Thyroid gland (tissue), 4 donors: Measurements from ENCODE around the gene SRRM3. TPM values are rescaled to one million over a fixed set of nuclear protein-coding genes. Genes with fewer than 3 reads are reported as not detected.

Source experiments
- DNase-seq, 2 donors: peaks; one replicate each; pipeline ENCODE4 v3.0.0-alpha.2; 2019
- H3K27ac ChIP-seq, 3 donors: fragments of 200-600 bp; sonication (generic); 1 replicate in 2 of 3; 2 replicates in 1 of 3; pipeline ENCODE4 v1.5.1; 2016 to 2019; ENCODE audit warnings: mild to moderate bottlenecking in 1 of 3, moderate library complexity in 1 of 3
- H3K27me3 ChIP-seq: fragments of 200-600 bp; sonication (generic); one replicate; pipeline ENCODE4 v1.5.1; 2019
- H3K36me3 ChIP-seq, 2 donors: fragments of 200-600 bp; sonication (generic); one replicate each; pipeline ENCODE4 v1.5.1; 2016 to 2019
- H3K4me1 ChIP-seq, 2 donors: fragments of 200-600 bp; sonication (generic); one replicate each; pipeline ENCODE4 v1.5.1; 2017 to 2019
- H3K4me3 ChIP-seq, 3 donors: fragments of 200-600 bp; sonication (generic); replicated peaks in 1 of 3; 1 replicate in 2 of 3; 2 replicates in 1 of 3; pipeline ENCODE4 v1.5.1; 2016; ENCODE audit warnings: mild to moderate bottlenecking in 1 of 3
- H3K9me3 ChIP-seq: fragments of 200-600 bp; sonication (generic); one replicate; pipeline ENCODE4 v1.5.1; 2017
- POLR2A ChIP-seq, 2 donors: fragments of 450-650 bp; IDR thresholded peaks; one replicate each; pipeline ENCODE4 v1.6.1; 2017; ENCODE audit warnings: antibody characterized with exemption in 2 of 2, mild to moderate bottlenecking in 2 of 2, moderate library complexity in 1 of 2
- WGBS, 2 donors: methylation state at CpG; one replicate each; pipeline ENCODE4 v1.1.5; 2017; 5-methylcytosine and 5-hydroxymethylcytosine counted together
- intact Hi-C: fragments of 100-400 bp; cut with DNase I; formaldehyde crosslinking; loops from one replicate; pipeline ENCODE4 v1.15.1; 2023
- total RNA-seq, 4 donors: library from RNA; depleted of rRNA; stranded (reverse); fragments of >200 nt; gene quantifications; one replicate each; pipeline ENCODE4 v1.2.3, GENCODE V29; 2016
- TF ChIP-seq, protein P1 (sequence below), 6 experiments: fragments of 200-600 bp in 3 of 6; fragments of 450-650 bp in 3 of 6; sonication (generic) in 3 of 6; IDR thresholded peaks; one replicate each; pipeline ENCODE4 v1.5.1; 2016 to 2019; ENCODE audit warnings: antibody characterized with exemption in 6 of 6, mild to moderate bottlenecking in 2 of 6, inconsistent platforms in 1 of 6, moderate library complexity in 1 of 6

The SRRM3 gene
- total RNA-seq, 4 donors from 2014 or later, result 0.50 to 6.4 (median 2.0) TPM

DNA sequence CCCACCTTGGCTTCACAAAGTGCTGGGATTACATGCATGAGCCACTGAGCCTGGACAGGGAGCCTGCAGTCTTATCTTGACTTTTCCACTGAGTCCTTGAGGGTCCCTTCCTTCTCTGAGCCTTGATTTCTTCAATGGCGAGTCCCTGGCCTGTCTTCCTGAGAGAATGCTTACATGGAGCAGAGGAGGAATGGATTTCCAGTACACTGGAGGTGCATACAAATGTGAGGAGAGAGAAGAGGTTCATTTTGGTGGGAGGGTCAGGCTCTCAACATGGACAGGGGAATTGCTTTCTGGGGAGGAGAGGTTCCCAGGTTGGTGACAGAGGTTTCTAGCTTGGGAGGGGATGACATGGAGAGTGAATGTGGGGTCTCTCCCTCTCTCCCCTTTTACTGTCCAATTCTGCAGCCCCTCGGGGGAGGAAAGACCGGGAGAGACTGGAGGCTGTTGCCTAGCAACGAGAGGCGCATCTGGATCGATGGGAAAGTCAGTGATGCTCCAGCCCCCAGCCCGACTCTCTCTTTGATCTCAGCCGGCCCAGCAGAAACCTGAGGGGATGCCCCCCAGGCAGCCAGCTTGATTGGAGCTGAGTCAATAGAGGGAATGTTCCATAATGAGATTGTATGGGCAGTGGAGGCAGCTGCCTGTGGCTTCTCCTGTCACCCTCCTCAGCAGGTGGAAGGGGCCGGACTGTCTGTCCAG lies 14.8 kb downstream of the SRRM3 start:
- Histone ChIP-seq H3K36me3 (no peaks in the 10 kb centered on the region), H3K27me3 (no peaks in the 10 kb centered on the region), H3K4me1 (peaks cover 0 to 7% of the 10 kb centered on the region in 2 donors), H3K27ac (no peak overlapping the region), H3K4me3 (no peak overlapping the region), H3K9me3 (no peaks in the 10 kb centered on the region)
- TF ChIP-seq, protein P1, sequence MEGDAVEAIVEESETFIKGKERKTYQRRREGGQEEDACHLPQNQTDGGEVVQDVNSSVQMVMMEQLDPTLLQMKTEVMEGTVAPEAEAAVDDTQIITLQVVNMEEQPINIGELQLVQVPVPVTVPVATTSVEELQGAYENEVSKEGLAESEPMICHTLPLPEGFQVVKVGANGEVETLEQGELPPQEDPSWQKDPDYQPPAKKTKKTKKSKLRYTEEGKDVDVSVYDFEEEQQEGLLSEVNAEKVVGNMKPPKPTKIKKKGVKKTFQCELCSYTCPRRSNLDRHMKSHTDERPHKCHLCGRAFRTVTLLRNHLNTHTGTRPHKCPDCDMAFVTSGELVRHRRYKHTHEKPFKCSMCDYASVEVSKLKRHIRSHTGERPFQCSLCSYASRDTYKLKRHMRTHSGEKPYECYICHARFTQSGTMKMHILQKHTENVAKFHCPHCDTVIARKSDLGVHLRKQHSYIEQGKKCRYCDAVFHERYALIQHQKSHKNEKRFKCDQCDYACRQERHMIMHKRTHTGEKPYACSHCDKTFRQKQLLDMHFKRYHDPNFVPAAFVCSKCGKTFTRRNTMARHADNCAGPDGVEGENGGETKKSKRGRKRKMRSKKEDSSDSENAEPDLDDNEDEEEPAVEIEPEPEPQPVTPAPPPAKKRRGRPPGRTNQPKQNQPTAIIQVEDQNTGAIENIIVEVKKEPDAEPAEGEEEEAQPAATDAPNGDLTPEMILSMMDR (IDR thresholded peaks at IDR 0.05), result no peak
- intact Hi-C loops, result no loop called here
- no peak for DNase-seq
- WGBS, 2 donors, result 23 to 27% methylated on average over 8 to 9 of the region's 9 CpGs

DNA sequence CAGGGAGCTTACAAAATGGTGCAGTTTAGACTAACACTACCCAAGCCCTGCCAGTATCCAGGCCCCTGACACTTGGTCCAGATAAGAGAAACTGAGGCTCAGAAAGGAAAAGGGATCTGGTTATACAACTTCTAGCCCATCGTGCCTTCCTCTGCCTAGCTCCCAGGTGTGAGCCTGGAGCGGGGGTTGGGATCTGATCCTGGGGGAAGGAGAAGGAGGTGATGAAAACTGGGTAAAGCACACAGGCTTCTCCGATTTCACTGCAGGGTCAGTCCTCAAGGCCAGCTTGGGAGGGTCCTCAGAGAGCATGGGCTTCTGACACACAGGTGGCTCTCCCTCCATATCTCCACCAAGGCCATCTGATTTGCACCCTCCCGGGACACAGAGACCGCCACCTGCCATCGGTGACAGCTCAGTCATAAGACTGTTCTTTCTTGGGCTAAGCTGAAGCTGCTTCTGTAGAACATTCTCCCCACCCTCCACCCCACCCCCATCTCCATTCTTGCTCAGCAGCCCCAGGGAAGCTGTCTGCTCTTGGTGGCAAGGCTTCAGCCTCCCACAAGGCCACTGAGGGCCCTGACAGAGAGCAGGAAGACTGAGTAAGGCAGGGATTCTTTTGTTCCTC lies 16.4 kb downstream of the SRRM3 start:
- H3K4me1 ChIP-seq, result peaks cover 0 to 7% of the 10 kb centered on the region in 2 donors
- H3K27ac ChIP-seq, result no peak overlapping the region
- H3K9me3 ChIP-seq, result no peaks in the 10 kb centered on the region
- DNase-seq, result no peak
- WGBS, 2 donors, result 36 to 49% methylated on average over 6 of the region's 6 CpGs
- no peak overlapping the region for H3K4me3 ChIP-seq
- intact Hi-C loops, result no loop called here
- H3K27me3 ChIP-seq, result no peaks in the 10 kb centered on the region
- TF ChIP-seq POLR2A (IDR thresholded peaks at IDR 0.05), result no peak
- TF ChIP-seq, protein P1 (IDR thresholded peaks at IDR 0.05), result no peak
- no peaks in the 10 kb centered on the region for H3K36me3 ChIP-seq

DNA sequence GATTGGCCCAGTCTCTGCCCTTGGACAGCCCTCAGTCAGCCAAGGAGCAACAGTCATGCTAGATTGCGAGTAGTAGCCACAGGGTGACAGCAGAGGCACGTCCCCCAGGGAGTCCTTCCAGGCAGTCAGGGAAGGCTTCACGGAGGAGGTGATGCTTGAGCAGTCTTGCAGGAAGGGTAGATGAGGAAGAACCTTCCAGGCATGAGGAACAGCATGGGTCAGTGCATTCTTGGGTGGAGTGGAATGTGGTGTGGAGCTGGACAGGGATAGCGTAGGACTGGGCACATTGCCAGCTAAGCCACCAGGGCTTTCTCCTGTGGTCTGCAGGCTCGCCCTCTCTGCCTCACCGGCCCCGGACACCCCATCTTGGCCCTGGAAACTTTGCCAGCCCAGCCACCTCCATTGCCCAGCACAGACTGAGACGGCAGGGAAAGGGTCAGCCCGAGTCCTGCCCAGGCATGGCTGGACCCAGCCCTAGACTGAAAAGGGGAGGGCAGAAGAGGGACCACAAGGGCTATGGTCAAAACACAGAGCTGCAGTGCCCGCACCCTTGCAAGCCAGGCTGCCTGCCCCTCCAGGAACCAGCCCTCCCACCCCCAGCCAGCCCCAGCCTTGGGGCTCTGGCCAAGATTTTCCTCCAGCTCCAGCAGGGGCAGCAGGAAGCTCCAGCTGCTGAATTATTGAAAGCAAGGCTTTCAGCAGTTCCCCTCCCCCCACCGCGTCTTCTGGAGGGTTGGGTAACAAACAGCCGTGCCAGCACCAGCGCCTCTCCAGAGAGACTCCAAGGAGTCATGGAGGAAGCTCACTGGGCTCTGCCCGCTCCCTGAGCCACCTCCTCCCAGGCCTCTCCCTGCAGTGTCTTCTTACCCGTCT lies 18.7 kb downstream of the SRRM3 start:
- WGBS, 2 donors, result 3 to 9% methylated on average over 8 to 13 of the region's 16 CpGs
- no peaks in the 10 kb centered on the region for H3K27me3 ChIP-seq

DNA sequence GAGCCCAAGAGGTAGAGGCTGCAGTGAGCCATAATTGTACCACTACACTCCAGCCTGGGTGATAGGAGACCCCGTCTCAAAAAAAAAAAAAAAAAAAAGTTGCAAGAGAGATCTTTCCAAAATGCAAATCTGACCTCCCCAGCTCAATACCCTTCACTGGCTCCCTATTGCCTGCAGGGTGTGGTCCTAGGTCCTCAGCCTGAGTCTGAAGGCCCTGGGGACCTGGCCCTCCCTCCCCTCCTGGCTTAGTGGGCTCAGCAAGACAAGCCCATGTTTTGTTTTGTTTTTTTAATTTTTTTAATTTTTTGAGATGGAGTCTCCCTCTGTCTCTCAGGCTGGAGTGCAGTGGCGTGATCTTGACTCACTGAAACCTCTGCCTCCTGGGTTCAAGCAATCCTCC lies 20.6 kb downstream of the SRRM3 start:
- WGBS, 2 donors, result 78 to 92% methylated on average over 2 of the region's 2 CpGs
- Histone ChIP-seq H3K9me3 (no peaks in the 10 kb centered on the region), H3K4me3 (no peak overlapping the region), H3K4me1 (peaks cover 0 to 7% of the 10 kb centered on the region in 2 donors), H3K36me3 (no peaks in the 10 kb centered on the region), H3K27me3 (no peaks in the 10 kb centered on the region), H3K27ac (no peak overlapping the region)
- no peak for DNase-seq
- TF ChIP-seq, protein P1 (IDR thresholded peaks at IDR 0.05), result no peak
- TF ChIP-seq POLR2A (IDR thresholded peaks at IDR 0.05), result no peak
- intact Hi-C loops, result no loop called here

More for the DNA sequence above, 18.7 kb downstream of the SRRM3 start:
- peak; percentile 52 to 60 for DNase-seq
- no peaks in the 10 kb centered on the region for H3K9me3 ChIP-seq
- no peak overlapping the region for H3K27ac ChIP-seq
- intact Hi-C loops, result no loop called here
- no peak overlapping the region for H3K4me3 ChIP-seq
- peaks cover 0 to 7% of the 10 kb centered on the region in 2 donors for H3K4me1 ChIP-seq
- TF ChIP-seq, protein P1 (IDR thresholded peaks at IDR 0.05), result no peak
- no peak for TF ChIP-seq POLR2A (IDR thresholded peaks at IDR 0.05)
- no peaks in the 10 kb centered on the region for H3K36me3 ChIP-seq
